ENCODE measurements around the gene DHX40.

The DHX40 gene

GRCh38 chr17:59525668-59526067 lies 39.7 kb upstream of the DHX40 start:
- TF ChIP-seq CTCF (IDR thresholded peaks at IDR 0.05; ENCODE audit: insufficient read depth, low read depth, low read length, missing control alignments): no peak
- DNase-seq (ENCODE audit: low read depth): no peak
- H3K4me3 ChIP-seq (ENCODE audit: low read length): no peak overlapping the region

GRCh38 chr17:59526451-59526850 lies 39.0 kb upstream of the DHX40 start:
- TF ChIP-seq CTCF (IDR thresholded peaks at IDR 0.05; ENCODE audit: insufficient read depth, low read depth, low read length, missing control alignments): no peak

GRCh38 chr17:59527325-59527917 lies 38.0 kb upstream of the DHX40 start:
- H3K4me3 ChIP-seq (ENCODE audit: low read length): no peak overlapping the region
- TF ChIP-seq CTCF (IDR thresholded peaks at IDR 0.05; ENCODE audit: insufficient read depth, low read depth, low read length, missing control alignments): no peak
- DNase-seq (ENCODE audit: low read depth): no peak

More at GRCh38 chr17:59526451-59526850, 39.0 kb upstream of the DHX40 start:
- no peak overlapping the region for H3K4me3 ChIP-seq (ENCODE audit: low read length)
- no peak for DNase-seq (ENCODE audit: low read depth)

GRCh38 chr17:59527931-59528330 lies 37.5 kb upstream of the DHX40 start:
- no peak overlapping the region for H3K4me3 ChIP-seq (ENCODE audit: low read length)
- TF ChIP-seq CTCF (IDR thresholded peaks at IDR 0.05; ENCODE audit: insufficient read depth, low read depth, low read length, missing control alignments): no peak
- peak; percentile 49 for DNase-seq (ENCODE audit: low read depth)

GRCh38 chr17:59530531-59530930 lies 34.9 kb upstream of the DHX40 start:
- no peak overlapping the region for H3K4me3 ChIP-seq (ENCODE audit: low read length)
- no peak for DNase-seq (ENCODE audit: low read depth)
- no peak for TF ChIP-seq CTCF (IDR thresholded peaks at IDR 0.05; ENCODE audit: insufficient read depth, low read depth, low read length, missing control alignments)

GRCh38 chr17:59533694-59534093 lies 31.7 kb upstream of the DHX40 start:
- DNase-seq (ENCODE audit: low read depth): no peak
- H3K4me3 ChIP-seq (ENCODE audit: low read length): no peak overlapping the region

More at GRCh38 chr17:59533694-59534093, 31.7 kb upstream of the DHX40 start:
- TF ChIP-seq CTCF (IDR thresholded peaks at IDR 0.05; ENCODE audit: insufficient read depth, low read depth, low read length, missing control alignments): no peak
